Mesothelial cell of epicardium (in vitro differentiated cells): ENCODE results near the gene DBH. TPM values are rescaled to one million over a fixed set of nuclear protein-coding genes. Genes with fewer than 3 reads are reported as not detected.

Experiments used
- DNase-seq, 2 experiments: peaks; one replicate each; pipeline ENCODE4 v3.0.0; 2021; ENCODE audit warnings: low spot score in 2 of 2; ENCODE audit not compliant: unreplicated experiment in 2 of 2
- H3K27ac Mint-ChIP-seq: 2 replicates; pipeline ENCODE4 v1.8.0; 2021; ENCODE audit warnings: mixed read lengths
- H3K27me3 Mint-ChIP-seq: 2 replicates; pipeline ENCODE4 v1.8.0; 2021; ENCODE audit warnings: low read depth, mixed read lengths
- H3K36me3 Mint-ChIP-seq: 2 replicates; pipeline ENCODE4 v1.8.0; 2021; ENCODE audit warnings: mixed read lengths
- H3K4me1 Mint-ChIP-seq: 2 replicates; pipeline ENCODE4 v1.8.0; 2021; ENCODE audit warnings: mixed read lengths
- H3K4me3 Mint-ChIP-seq: 2 replicates; pipeline ENCODE4 v1.8.0; 2021; ENCODE audit warnings: mild to moderate bottlenecking, moderate library complexity, mixed read lengths
- H3K9me3 Mint-ChIP-seq: 2 replicates; pipeline ENCODE4 v1.8.0; 2021; ENCODE audit warnings: mixed read lengths
- CTCF ChIP-seq: fragments of 200-600 bp; sonication (generic); IDR thresholded peaks from one replicate; pipeline ENCODE4 v1.5.0; 2021; ENCODE audit warnings: antibody characterized with exemption; ENCODE audit not compliant: unreplicated experiment
- total RNA-seq: library from RNA; stranded (reverse); gene quantifications from 3 replicates; pipeline ENCODE4 v1.2.1, GENCODE V29; 2021

The DBH gene
- total RNA-seq, 1 donor from 2014 or later: not detected

DNA sequence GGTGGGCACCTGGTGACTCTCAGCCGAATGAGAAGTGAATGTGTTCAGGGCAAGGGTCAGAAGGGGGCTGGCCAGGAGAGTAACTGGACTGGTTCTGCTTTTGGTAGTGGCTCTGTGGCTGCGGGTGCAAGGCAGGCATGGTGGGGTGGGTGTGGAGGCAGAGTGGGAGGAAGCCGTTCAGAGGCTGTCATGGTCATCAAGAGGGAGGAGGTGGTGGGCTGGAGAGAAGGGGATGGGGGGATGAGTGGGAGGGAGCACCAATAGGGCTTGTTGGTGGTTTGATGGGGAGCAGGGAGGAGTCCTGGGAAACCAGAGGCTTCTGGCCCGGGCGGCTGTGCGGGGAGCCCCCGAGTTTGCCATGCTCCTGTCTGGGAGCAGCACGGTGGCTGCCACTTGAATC is 40.3 kb upstream of the DBH start:
- DNase-seq: no peak
- Mint-ChIP-seq H3K36me3 (no peaks in the 10 kb centered on the region), H3K4me1 (no peaks in the 10 kb centered on the region), H3K27ac (no peak overlapping the region), H3K4me3 (no peak overlapping the region), H3K9me3 (peaks cover 21% of the 10 kb centered on the region), H3K27me3 (no peaks in the 10 kb centered on the region)
- no peak for TF ChIP-seq CTCF

GRCh38 chr9:133597316-133597957 is 38.7 kb upstream of the DBH start:
- Mint-ChIP-seq H3K9me3 (peaks cover 21% of the 10 kb centered on the region), H3K27me3 (peaks cover 2% of the 10 kb centered on the region), H3K4me3 (no peak overlapping the region), H3K27ac (no peak overlapping the region), H3K36me3 (no peaks in the 10 kb centered on the region), H3K4me1 (no peaks in the 10 kb centered on the region)
- TF ChIP-seq CTCF: no peak
- no peak for DNase-seq

DNA sequence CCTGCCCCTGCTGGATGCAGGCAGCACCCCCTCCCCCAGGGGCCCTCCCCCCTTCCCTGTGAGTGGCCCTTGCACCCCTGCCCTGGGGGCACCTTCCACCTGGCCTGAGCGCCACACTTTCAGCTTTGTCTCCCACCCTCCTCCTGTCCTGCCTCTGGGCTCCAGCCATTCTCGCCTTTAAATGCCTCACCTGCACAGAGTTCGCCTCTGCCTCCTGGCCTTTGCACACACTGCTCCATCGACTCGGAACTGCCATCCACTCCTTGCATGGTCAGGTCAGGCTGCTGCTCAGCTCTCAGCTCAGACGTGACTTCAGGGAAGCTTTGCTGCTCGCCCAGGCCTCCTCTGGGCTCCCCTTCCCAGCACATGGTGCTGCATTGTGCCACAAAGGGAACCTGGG is 37.2 kb upstream of the DBH start:
- Mint-ChIP-seq H3K4me3 (no peak overlapping the region), H3K9me3 (peaks cover 21% of the 10 kb centered on the region), H3K36me3 (no peaks in the 10 kb centered on the region), H3K4me1 (no peaks in the 10 kb centered on the region), H3K27ac (no peak overlapping the region), H3K27me3 (peaks cover 5% of the 10 kb centered on the region)
- TF ChIP-seq CTCF: no peak
- no peak for DNase-seq

- no peaks in the 10 kb centered on the region for H3K4me1 Mint-ChIP-seq
- H3K27ac Mint-ChIP-seq: no peak overlapping the region
- no peaks in the 10 kb centered on the region for H3K36me3 Mint-ChIP-seq
- H3K9me3 Mint-ChIP-seq: peaks cover 21% of the 10 kb centered on the region
- DNase-seq: no peak
- TF ChIP-seq CTCF: no peak
- no peak overlapping the region for H3K4me3 Mint-ChIP-seq
- H3K27me3 Mint-ChIP-seq: peaks cover 9% of the 10 kb centered on the region
Observed at GRCh38 chr9:133599470-133600173, 36.5 kb upstream of the DBH start.

GRCh38 chr9:133600739-133601138 is 35.4 kb upstream of the DBH start:
- no peak for DNase-seq
- peaks cover 18% of the 10 kb centered on the region for H3K27me3 Mint-ChIP-seq
- no peaks in the 10 kb centered on the region for H3K36me3 Mint-ChIP-seq
- H3K27ac Mint-ChIP-seq: no peak overlapping the region
- no peak for TF ChIP-seq CTCF
- peaks cover 17% of the 10 kb centered on the region for H3K9me3 Mint-ChIP-seq
- no peaks in the 10 kb centered on the region for H3K4me1 Mint-ChIP-seq
- H3K4me3 Mint-ChIP-seq: no peak overlapping the region
